Endothelial cell of umbilical vein (primary cell): ENCODE measurements around the gene ATG5.

Experiments
- CTCF ChIP-seq, 2 donors: IDR thresholded peaks; 1 replicate in 1 of 2; 2 replicates in 1 of 2; pipeline ENCODE4 v1.5.1; 2011; ENCODE audit warnings: low read length in 2 of 2, mild to moderate bottlenecking in 2 of 2, moderate library complexity in 2 of 2, control low read depth in 1 of 2, inconsistent platforms in 1 of 2, low read depth in 1 of 2; ENCODE audit not compliant: insufficient read depth in 1 of 2; ENCODE audit errors: extremely low read depth in 1 of 2
- POLR2A ChIP-seq: IDR thresholded peaks from 2 replicates; pipeline ENCODE4 v1.6.1; 2012; ENCODE audit warnings: low read depth, mild to moderate bottlenecking, control low read depth, low read length
- POLR2AphosphoS5 ChIP-seq: IDR thresholded peaks from 2 replicates; pipeline ENCODE4 v1.6.1; 2012; ENCODE audit warnings: low read depth, mild to moderate bottlenecking, control low read depth, low read length, moderate library complexity; ENCODE audit not compliant: insufficient read depth

GRCh38 chr6:106249658-106250057, 75.9 kb downstream of the ATG5 start:
- TF ChIP-seq CTCF (IDR thresholded peaks at IDR 0.05; ENCODE audit: extremely low read depth in 1 of 2, insufficient read depth in 1 of 2, low read depth in 1 of 2, low read length in 2 of 2) (no peak), POLR2AphosphoS5 (no peak), POLR2A (no peak)
